HG02884 (cell line): ENCODE measurements around the gene PRRT4.

ENCODE experiments used
- ATAC-seq: cut with Tn5 transposase; IDR thresholded peaks from one replicate; pipeline ENCODE4 v1.9.1; 2021; ENCODE audit warnings: mild to moderate bottlenecking, moderate library complexity; ENCODE audit not compliant: unreplicated experiment

The PRRT4 gene

DNA sequence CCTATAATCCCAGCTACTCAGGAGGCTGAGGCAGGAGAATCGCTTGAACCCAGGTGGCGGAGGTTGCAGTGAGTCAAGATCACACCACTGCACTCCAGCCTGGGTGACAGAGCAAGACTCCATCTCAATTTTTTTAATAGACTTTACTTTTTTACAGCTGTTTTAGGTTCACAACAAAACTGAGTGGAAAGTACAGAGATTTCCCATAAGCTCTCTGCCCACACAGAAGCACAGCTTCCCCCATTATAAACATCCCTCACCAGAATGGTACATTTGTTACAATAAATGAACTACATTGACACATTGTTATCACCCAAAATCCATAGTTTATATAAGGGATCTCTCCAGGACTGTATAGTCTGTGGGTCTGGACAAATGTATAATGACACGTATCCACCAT is 14.6 kb upstream of the PRRT4 start:
- no peak for ATAC-seq

DNA sequence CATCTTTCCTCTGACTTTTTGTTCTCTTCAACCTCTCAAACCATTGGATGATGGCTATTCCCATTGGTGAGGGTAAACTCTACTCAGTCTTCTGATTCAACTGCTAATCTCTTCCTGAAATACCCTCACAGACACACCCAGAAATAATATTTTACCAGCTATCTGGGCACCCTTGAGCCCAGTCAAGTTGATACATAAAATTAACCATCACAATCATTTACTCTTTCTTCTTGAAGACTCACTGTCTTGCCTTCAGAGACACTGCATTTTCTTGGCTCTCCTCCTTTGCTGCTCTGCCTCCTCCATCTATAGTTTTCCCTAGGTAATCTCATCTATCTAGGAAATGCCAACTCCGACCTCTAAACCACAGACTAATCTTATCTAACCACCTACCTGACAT is 12.6 kb upstream of the PRRT4 start:
- no peak for ATAC-seq

- ATAC-seq, result no peak
Observed at GRCh38 chr7:128373606-128374005, 12.1 kb upstream of the PRRT4 start.

DNA sequence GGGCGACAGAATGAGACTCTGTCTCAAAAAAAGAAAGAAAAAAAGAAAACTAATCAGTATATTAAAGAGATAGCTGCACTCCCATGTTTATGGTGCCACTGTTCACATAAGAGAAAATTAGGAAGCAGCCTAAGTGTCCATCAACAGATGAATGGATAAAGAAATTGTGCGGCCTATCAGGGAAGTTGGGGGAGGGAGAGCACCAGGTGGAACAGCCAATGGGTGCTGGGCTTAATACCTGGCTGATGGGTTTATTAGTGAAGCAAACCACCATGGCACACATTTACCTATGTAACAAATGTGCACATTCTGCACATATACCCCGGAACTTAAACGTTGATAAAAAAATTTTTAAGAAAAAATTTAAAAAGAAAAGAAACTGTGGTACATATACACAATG is 9.0 kb upstream of the PRRT4 start:
- ATAC-seq, result no peak

DNA sequence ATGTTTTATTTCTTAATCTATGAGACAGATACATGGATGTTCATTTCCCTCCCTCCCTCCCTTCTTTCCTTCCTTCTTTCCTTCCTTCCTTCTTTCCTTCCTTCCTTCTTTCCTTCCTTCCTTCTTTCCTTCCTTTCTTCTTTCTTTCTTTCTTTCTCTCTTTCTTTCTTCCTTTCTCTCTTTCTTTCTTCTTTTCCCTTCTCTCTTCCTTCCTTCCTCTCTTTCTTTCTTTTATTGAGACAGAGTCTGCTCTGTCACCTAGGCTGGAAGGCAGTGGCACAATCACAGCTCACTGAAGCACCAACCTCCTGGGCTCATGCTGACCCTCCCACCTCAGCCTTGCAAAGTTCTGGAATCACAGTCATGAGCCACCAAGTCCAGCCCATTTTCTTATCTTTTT is 5.5 kb upstream of the PRRT4 start:
- ATAC-seq, result no peak

GRCh38 chr7:128366300-128366699 is 4.8 kb upstream of the PRRT4 start:
- no peak for ATAC-seq

GRCh38 chr7:128365432-128365831 is 3.9 kb upstream of the PRRT4 start:
- ATAC-seq, result no peak

DNA sequence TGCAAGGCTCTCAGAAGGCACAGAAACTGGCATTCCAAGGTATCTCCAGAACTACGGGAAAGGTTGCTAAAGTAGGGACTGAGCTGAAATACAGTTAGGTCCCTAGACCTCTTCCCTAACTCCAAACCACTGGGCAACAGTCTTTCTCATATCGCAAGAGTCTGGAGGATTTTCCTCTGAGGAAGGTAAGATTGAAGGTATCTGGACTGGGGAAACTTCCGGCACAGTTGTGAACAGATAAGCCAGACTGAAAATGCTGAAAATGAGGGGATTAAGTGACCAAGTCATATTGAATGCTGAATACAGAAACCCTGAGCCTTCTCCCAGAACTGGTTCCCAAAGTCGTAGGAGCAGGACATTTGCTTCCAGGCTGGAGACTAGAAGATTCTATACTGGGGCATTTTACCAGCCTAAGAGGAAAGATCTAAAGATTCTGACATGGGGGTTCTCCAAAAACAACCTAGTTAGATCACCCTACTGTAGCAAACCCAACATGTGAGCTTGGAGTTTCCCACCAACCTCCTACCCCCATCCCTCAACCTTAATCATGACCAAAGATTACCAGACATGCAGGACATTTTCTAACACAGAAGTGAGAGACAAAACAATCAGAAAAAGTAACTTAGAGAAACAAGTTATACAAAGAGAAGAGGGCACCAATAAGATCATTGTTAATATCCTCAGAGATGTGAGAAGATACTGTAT is 2.8 kb upstream of the PRRT4 start:
- no peak for ATAC-seq

DNA sequence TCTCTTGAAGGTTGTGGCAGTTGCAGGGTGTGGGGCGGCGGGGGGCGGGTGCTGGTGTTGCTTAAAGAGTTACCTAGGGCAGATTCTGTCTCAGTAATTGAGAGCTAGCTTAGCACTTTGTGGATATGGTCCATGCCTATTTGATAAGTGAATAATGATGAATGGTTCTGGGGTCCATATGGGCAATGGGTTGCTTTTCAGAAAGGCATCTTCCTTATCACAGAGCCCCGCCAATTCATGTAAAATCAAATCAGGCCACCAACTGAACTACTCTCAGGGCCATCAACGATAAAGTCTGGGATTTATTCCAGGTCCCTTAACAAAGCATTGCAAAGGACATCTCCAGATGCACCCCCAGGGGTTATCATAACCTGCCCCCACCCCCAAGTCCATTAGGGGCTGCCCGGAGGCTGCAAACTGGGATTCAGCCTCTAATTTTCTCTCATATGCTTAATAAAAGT is 1.8 kb upstream of the PRRT4 start:
- no peak for ATAC-seq

DNA sequence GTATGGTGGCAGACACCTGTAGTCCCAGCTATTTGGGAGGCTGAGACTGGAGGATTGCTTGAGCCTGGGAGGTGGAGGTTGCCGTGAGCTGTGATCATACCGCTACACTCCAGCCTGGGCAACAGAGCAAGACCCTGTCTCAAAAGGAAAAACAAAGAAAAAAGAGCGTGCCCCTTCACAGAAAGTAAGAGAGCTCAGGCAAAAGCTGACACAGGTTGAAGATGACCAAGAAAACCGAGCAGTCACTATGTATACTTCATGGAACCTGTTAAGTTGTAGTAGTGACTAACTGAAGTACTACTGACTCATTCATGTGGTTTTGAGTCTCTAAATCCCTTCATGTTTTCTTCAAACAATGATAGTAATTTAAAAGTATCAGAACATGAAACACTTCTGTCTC is 1.2 kb upstream of the PRRT4 start:
- ATAC-seq, result no peak

DNA sequence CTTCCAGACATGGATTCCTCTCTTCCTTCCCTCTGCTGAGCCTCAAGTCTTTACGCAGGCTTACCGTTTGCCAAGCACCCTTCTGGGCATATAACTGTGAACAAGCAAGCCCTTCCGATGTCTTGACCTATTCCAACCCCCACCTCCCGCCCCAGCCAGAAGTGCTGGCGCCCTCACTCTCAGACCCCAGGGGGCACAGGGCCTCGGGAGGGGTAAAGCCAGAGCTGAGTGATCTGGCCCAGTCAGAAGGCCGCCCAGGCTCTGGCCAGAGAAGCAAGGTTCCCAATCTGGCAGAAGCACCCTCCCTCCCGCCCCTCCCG is 1.2 kb downstream of the PRRT4 start:
- ATAC-seq, result no peak

GRCh38 chr7:128359939-128360338 is 1.6 kb downstream of the PRRT4 start:
- ATAC-seq, result no peak

DNA sequence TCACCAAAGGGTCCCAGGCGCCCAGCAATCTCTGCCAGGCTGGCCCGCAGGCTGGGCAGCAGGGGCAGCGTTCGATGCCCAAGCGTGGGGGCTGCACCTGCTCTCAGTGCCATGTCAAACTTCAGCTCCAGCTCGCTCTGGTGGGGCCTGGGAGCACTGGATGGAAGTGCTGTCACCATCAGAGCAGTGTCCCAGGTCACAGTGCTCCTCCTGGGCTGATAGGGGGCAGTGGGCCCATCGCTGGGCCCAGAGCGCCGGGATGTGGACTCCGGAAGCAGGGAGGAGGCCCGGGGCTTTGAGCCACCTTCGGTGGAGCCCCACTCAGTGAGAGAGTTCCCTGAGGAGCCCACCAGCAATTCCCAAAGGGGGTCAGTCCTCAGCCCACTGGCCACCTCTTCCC is 2.2 kb downstream of the PRRT4 start:
- ATAC-seq, result no peak

DNA sequence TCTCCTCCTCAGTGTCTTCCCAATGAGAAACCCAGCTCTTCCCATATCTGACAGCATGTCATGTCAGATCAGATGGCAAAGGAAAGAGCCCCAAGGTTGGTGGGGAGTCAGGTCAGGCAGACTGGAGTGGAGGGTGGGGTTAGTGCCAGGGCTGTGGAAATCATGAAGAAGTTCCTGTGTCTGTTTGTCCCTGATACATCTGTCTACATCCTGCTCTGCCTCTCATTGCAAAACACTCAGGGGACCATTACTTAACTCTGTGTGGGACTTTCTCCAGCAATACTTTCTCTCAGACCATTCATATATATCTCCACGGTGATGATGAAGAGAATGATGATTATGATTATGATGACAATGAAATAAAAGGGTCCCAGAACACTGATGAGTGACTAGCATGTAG is 3.3 kb downstream of the PRRT4 start:
- no peak for ATAC-seq

GRCh38 chr7:128357217-128357613 is 4.3 kb downstream of the PRRT4 start:
- no peak for ATAC-seq

DNA sequence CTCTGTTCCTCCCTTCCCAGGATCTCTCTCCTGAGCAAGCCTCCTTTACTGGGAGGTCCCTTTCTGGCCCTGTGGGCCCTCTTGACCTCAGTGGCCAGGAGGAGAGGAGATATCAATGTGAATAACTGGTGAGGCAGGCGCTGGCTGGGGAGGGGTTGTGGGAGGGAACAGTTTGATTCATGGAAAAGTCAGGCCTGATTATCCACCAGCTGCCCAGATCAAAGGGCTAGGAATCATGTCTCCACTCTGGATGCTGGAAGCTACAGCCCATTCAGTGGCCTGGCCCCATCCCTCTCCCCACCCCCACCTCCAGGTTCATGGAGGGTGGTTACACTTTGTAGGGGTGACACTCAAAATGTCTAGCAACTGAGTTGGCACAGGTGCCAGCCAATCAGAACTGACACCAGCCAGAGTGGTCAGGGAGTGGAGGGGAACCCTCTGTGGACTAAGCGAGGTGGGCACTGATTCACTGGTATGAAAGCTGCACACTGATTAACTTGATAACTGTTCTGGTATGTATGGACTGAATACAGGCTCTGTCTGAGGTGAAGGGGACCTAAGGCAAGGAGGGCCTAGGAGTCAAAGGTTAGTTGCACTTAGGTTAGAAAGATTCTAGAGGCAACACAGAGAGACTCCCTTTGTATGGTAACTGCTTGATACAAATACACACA is 4.8 kb downstream of the PRRT4 start:
- no peak for ATAC-seq

- no peak for ATAC-seq
Observed at GRCh38 chr7:128353610-128354009, 7.9 kb downstream of the PRRT4 start.

GRCh38 chr7:128353189-128353588 is 8.3 kb downstream of the PRRT4 start:
- ATAC-seq, result no peak

- ATAC-seq, result no peak
Observed at GRCh38 chr7:128352636-128353035, 8.9 kb downstream of the PRRT4 start.

DNA sequence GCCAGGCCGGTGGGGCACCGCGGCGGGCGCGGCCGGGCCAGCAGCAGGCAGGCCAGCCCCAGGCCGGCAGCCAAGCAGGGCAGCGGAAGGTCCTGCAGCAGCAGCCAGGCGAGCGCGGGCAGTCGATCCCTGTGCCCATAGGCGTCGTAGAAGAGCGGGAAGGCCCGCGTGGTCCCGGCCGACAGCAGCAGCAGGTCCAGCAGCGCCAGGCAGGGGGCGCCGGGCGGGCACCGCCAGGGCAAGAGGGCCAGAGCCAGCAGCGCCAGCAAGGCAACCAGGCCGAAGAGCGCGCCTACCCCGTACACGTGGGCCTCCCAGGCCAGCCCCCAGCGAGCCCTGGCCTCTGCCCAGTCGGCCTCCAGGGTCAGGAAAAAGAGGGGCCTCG is 9.3 kb downstream of the PRRT4 start:
- ATAC-seq, result no peak

GRCh38 chr7:128351296-128352152 is 10.0 kb downstream of the PRRT4 start:
- ATAC-seq, result no peak

GRCh38 chr7:128350708-128351295 is 10.7 kb downstream of the PRRT4 start:
- ATAC-seq, result no peak
